ENCODE data around the gene PDIA6. TPM values are rescaled to one million over a fixed set of nuclear protein-coding genes. Genes with fewer than 3 reads are reported as not detected.

Gene PDIA6
- total and polyA plus RNA-seq, 9 of the 15 experiments (the other 6 are each of a cell fraction or from before 2014, with no cell fraction given) = 166 to 268 (median 229) TPM

DNA sequence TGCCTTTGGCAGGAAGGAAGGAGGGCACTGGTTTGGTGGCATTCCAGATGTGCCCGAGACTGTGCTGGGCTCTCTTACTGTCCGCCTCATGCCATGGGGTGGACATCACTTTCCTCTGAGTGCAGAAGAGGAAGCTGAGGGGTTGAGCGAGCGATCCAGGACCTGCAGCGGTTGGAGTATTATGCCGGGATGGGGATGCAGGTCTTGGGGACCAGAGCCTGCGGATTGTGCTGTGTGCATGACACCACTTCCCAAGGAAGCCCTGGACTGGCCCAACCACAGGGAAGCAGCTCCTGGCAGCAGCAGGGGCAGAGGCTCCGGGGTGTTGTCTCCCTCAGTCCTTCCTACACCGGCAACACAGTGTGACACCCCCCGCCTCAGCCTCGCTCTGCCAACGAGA is 46.7 kb downstream of the PDIA6 start (continued):
- TF ChIP-seq, protein P1, sequence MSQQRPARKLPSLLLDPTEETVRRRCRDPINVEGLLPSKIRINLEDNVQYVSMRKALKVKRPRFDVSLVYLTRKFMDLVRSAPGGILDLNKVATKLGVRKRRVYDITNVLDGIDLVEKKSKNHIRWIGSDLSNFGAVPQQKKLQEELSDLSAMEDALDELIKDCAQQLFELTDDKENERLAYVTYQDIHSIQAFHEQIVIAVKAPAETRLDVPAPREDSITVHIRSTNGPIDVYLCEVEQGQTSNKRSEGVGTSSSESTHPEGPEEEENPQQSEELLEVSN (IDR thresholded peaks at IDR 0.05; ENCODE audit: borderline replicate concordance in 1 of 2, extremely low read depth in 1 of 2, insufficient read depth in 1 of 2, insufficient read length in 1 of 2, low read depth in 1 of 2, low read length in 1 of 2, poor library complexity in 1 of 2, severe bottlenecking in 1 of 2) = no peak

DNA sequence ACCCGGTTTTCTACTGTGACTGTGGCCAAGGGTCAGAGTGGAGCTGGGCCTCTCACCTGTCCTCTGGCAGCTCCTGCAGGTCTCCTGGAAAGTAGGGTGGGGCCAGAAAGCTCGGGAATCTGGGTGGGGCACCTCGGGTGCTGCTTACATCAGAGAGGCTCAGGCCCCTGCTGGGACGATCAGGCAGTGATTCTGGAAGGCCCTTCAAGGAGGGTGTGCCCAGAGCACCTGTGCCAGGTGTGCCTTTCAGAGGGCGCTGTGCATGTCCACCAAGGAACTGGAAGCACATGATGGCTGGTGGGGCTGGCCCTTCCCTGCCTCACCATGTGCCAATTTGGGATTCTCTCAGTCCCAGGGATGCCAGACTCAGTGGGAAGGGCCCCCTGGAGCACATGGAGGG is 47.1 kb downstream of the PDIA6 start:
- Histone ChIP-seq H3K36me3 (ENCODE audit: control insufficient read depth, insufficient read depth, low read length) (no peaks in the 10 kb centered on the region), H4K20me1 (replicated peaks; ENCODE audit: control insufficient read depth, insufficient read depth, low read length) (no peaks in the 10 kb centered on the region; the same call in 1 of the 2 replicates), H3K27ac (ENCODE audit: extremely low read depth, low read depth, low read length) (no peak overlapping the region), H3K9me1 (ENCODE audit: control insufficient read depth, insufficient read depth, low read length) (no peaks in the 10 kb centered on the region), H3K79me2 (ENCODE audit: control insufficient read depth, insufficient read depth, low read length) (no peaks in the 10 kb centered on the region), H3K27me3 (ENCODE audit: control insufficient read depth in 2 of 2, insufficient read depth in 2 of 2, low read length in 2 of 2) (peaks cover 31 to 77% of the 10 kb centered on the region in 2 experiments; a peak in 4 of 5 replicates), H2AFZ (ENCODE audit: low read depth, low read length) (no peak overlapping the region), H3K9ac (ENCODE audit: insufficient read depth in 1 of 2, low read depth in 2 of 2, low read length in 2 of 2) (no peak overlapping the region), H3K4me2 (ENCODE audit: insufficient read depth, low read length) (no peak overlapping the region), H3K9me3 (replicated peaks; ENCODE audit: control insufficient read depth, insufficient read depth, low read depth, low read length) (no peaks in the 10 kb centered on the region), H3K4me1 (replicated peaks in 1 of 2; ENCODE audit: control insufficient read depth in 2 of 2, insufficient read depth in 2 of 2, low read length in 2 of 2) (peaks cover 6 to 8% of the 10 kb centered on the region in 2 experiments; a peak in 3 of 5 replicates), H3K4me3 (no peak overlapping the region)
- TF ChIP-seq, protein P2, sequence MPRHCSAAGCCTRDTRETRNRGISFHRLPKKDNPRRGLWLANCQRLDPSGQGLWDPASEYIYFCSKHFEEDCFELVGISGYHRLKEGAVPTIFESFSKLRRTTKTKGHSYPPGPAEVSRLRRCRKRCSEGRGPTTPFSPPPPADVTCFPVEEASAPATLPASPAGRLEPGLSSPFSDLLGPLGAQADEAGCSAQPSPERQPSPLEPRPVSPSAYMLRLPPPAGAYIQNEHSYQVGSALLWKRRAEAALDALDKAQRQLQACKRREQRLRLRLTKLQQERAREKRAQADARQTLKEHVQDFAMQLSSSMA (CRISPR knock-in tag; IDR thresholded peaks at IDR 0.05) = no peak
- no peak for TF ChIP-seq LARP7 (IDR thresholded peaks at IDR 0.05)
- TF ChIP-seq ZNF282 (CRISPR knock-in tag; IDR thresholded peaks at IDR 0.05) = no peak
- DNase-seq (ENCODE audit: extremely low read depth in 1 of 4, low spot score in 3 of 4) = peak in 1 of 4 experiments; percentile 41
- ChIA-PET POLR2A (interaction anchor here (0.6 to 0.8 kb wide), 4 partner anchors 17 to 628 kb away, joined by 3 to 5 read pairs (median 4); partner anchors contain the start of gene NOL10), CTCF (ENCODE audit: low intra/inter-chr PET ratio) (no interaction called here)
- 9% methylated on average over 3 of the region's 5 CpGs for WGBS (ENCODE audit: insufficient coverage, low coverage, missing lambda C conversion rate)
- BruUV-seq (replicated peaks) = no TSS peak
- in situ Hi-C loops (cut with MboI) = no loop called here
- intact Hi-C loops (cut with micrococcal nuclease) = no loop called here
- no peak for FAIRE-seq
- ATAC-seq = no peak

Data from K562 (cell line).